H1 (cell line): ENCODE results near the gene IFT80. TPM values are rescaled to one million over a fixed set of nuclear protein-coding genes. Genes with fewer than 3 reads are reported as not detected.

ENCODE experiments used
- BCL11A ChIP-seq, 2 experiments: IDR thresholded peaks; one replicate each; pipeline ENCODE4 v1.6.1; 2011; ENCODE audit warnings: low read depth in 2 of 2, low read length in 2 of 2, mild to moderate bottlenecking in 2 of 2
- CHD1 ChIP-seq: IDR thresholded peaks from 2 replicates; pipeline ENCODE4 v1.6.1; 2012; ENCODE audit warnings: low read depth, low read length, improper control_type of control experiment
- EGR1 ChIP-seq: IDR thresholded peaks from 2 replicates; pipeline ENCODE4 v1.6.1; 2011; ENCODE audit warnings: low read depth, low read length, borderline replicate concordance
- EP300 ChIP-seq, 2 experiments: IDR thresholded peaks; 1 replicate in 1 of 2; 2 replicates in 1 of 2; pipeline ENCODE4 v1.6.1; 2011 to 2012; ENCODE audit warnings: low read depth in 2 of 2, low read length in 2 of 2, mild to moderate bottlenecking in 2 of 2, borderline replicate concordance in 1 of 2, inconsistent platforms in 1 of 2, moderate library complexity in 1 of 2
- FOSL1 ChIP-seq: IDR thresholded peaks from 2 replicates; pipeline ENCODE4 v1.6.1; 2011; ENCODE audit warnings: mild to moderate bottlenecking, low read depth, low read length, moderate library complexity; ENCODE audit not compliant: insufficient read depth
- GTF2F1 ChIP-seq: IDR thresholded peaks from 2 replicates; pipeline ENCODE4 v1.6.1; 2012; ENCODE audit warnings: low read depth, low read length, improper control_type of control experiment, borderline replicate concordance
- HDAC2 ChIP-seq, 2 experiments: fragments of 300-600 bp in 1 of 2; sonication (generic) in 1 of 2; IDR thresholded peaks; 2 replicates each; pipeline ENCODE4 v1.6.1; 2011 to 2012; ENCODE audit warnings: low read depth in 2 of 2, low read length in 2 of 2, mild to moderate bottlenecking in 2 of 2, moderate library complexity in 2 of 2, borderline replicate concordance in 1 of 2, inconsistent platforms in 1 of 2
- HDAC6 ChIP-seq: IDR thresholded peaks from one replicate; pipeline ENCODE4 v1.7.1; 2012; ENCODE audit warnings: low read depth, mild to moderate bottlenecking, inconsistent platforms, low read length, moderate library complexity
- KDM1A ChIP-seq: fragments of 200-600, 300-600 bp; sonication (generic); IDR thresholded peaks from 2 replicates; pipeline ENCODE4 v1.7.1; 2016; ENCODE audit warnings: mild to moderate bottlenecking, low read length, borderline replicate concordance
- MAFK ChIP-seq: IDR thresholded peaks from 2 replicates; pipeline ENCODE4 v1.6.1; 2012; ENCODE audit warnings: low read depth, mild to moderate bottlenecking, improper control_type of control experiment, low read length
- NANOG ChIP-seq: IDR thresholded peaks from 2 replicates; pipeline ENCODE4 v1.6.1; 2011; ENCODE audit warnings: low read length, low read depth, mild to moderate bottlenecking, inconsistent platforms; ENCODE audit not compliant: insufficient read depth, poor library complexity, severe bottlenecking
- PHF8 ChIP-seq: fragments of 200-600 bp; sonication (generic); conservative IDR thresholded peaks from 2 replicates; pipeline ENCODE4 v1.7.1; 2012; ENCODE audit warnings: low read depth, mild to moderate bottlenecking, inconsistent platforms, low read length, moderate library complexity
- RXRA ChIP-seq: IDR thresholded peaks from 2 replicates; pipeline ENCODE4 v1.6.1; 2011; ENCODE audit warnings: low read depth, mild to moderate bottlenecking, low read length, moderate library complexity; ENCODE audit not compliant: insufficient read depth
- SIN3A ChIP-seq, 2 experiments: IDR thresholded peaks in 1 of 2; conservative IDR thresholded peaks in 1 of 2; 2 replicates each; pipeline ENCODE4 v1.6.1; 2011 to 2012; ENCODE audit warnings: low read length in 2 of 2, improper control_type of control experiment in 1 of 2, low read depth in 1 of 2, mild to moderate bottlenecking in 1 of 2
- SIX5 ChIP-seq: IDR thresholded peaks from 2 replicates; pipeline ENCODE4 v1.6.1; 2011; ENCODE audit warnings: mild to moderate bottlenecking, low read depth, low read length
- SUZ12 ChIP-seq: fragments of 200-600 bp; sonication (generic); IDR thresholded peaks from 2 replicates; pipeline ENCODE4 v1.6.1; 2012; ENCODE audit warnings: mild to moderate bottlenecking, inconsistent platforms, low read length, moderate library complexity, mixed read lengths
- TAF7 ChIP-seq: optimal IDR thresholded peaks from 2 replicates; pipeline ENCODE3; 2011; ENCODE audit warnings: low read depth, mild to moderate bottlenecking, inconsistent platforms, low read length, moderate library complexity, borderline replicate concordance
- TEAD4 ChIP-seq: IDR thresholded peaks from 2 replicates; pipeline ENCODE4 v1.6.1; 2012; ENCODE audit warnings: low read depth, low read length, inconsistent platforms, mixed read lengths
- YY1 ChIP-seq: IDR thresholded peaks from 2 replicates; pipeline ENCODE4 v1.6.1; 2011; ENCODE audit warnings: low read depth, mild to moderate bottlenecking, low read length
- polyA plus RNA-seq, 7 experiments: library from polyadenylated mRNA; depleted of rRNA in 3 of 7; stranded (reverse) in 5 of 7; unstranded in 2 of 7; fragments of >200 nt in 5 of 7; fragments of 200-250 nt in 2 of 7; gene quantifications; 1 replicate in 5 of 7; 2 replicates in 1 of 7; 4 replicates in 1 of 7; pipeline versions ENCODE4 v1.2.1 to v1.2.3, GENCODE V29; 2011 to 2013; ENCODE audit warnings: missing spikeins in 2 of 7, mixed read lengths in 2 of 7
- total RNA-seq: library from RNA; stranded (reverse); fragmentation: NEBNext Ultra II Directional; extraction: Animal tissue kit (Norgen Biotek cat#: 25700); gene quantifications from 2 replicates; pipeline ENCODE4 v1.2.1, GENCODE V29; 2021
- TF ChIP-seq, protein P1 (sequence below), 3 experiments: IDR thresholded peaks; 1 replicate in 2 of 3; 2 replicates in 1 of 3; pipeline versions ENCODE4 v1.5.1 to v1.6.1; 2011; ENCODE audit warnings: low read length in 3 of 3, mild to moderate bottlenecking in 3 of 3, inconsistent platforms in 2 of 3, low read depth in 1 of 3, moderate library complexity in 1 of 3; ENCODE audit not compliant: insufficient read depth in 1 of 3; ENCODE audit errors: control extremely low read depth in 1 of 3

IFT80 gene
- total and polyA plus RNA-seq, 2 of the 8 experiments (the other 6 are each of a cell fraction or from before 2014, with no cell fraction given) = 7.2 to 25.9 TPM

DNA sequence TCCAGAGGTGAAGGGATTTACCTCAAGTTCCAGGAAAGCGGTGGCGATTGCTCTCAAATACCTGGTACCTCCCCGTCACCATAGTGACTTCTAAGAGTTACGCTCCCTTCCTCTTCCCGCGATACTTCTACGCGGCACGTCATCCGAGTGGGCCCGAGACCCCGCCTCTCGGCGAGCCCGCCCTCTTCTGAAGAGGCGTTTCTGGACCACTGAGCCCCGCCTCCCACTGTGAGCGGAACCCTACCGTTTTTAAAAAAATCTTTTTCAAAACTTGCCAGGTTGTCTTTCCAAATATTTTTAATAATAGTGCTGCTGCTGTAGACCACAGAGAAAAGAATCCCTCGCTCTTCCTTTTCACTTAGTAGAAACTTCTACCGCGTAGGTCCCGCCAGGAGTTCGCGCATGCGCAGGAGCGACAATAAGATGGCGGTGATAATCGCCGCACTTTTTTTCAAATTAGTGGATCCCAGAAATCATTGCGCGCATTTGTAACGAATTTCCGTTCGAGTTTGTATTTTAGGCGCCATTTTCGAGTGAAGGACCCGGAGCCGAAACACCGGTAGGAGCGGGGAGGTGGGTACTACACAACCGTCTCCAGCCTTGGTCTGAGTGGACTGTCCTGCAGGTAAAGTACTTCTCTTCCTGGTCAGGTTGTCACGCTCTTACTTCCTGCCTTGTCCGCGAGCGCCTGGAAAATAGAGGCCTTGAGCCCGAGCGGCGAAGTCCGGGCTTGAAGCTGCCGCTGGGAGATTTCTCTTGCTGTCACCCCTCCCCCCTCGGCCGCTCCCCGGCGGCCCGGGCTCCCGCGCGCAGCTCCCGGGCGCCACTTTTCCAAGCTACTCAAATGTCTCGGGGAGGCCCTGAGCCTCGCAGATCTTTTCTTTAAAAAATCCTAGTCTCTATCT, at the start of gene IFT80, which contains the start of gene SMC4 (continued):
- TF ChIP-seq PHF8 (peak; percentile 95), SIX5 (no peak), GTF2F1 (no peak), FOSL1 (no peak), MAFK (no peak), HDAC6 (no peak), YY1 (peak; percentile 94), EGR1 (no peak), RXRA (no peak), TAF7 (peak; percentile 58), BCL11A (IDR thresholded peaks at IDR 0.05; ENCODE audit: low read depth in 2 of 2, low read length in 2 of 2) (no peak), KDM1A (no peak), NANOG (no peak), HDAC2 (IDR thresholded peaks at IDR 0.05; ENCODE audit: borderline replicate concordance in 1 of 2, low read depth in 2 of 2, low read length in 2 of 2) (no peak; a peak in 1 of 4 replicates), EP300 (IDR thresholded peaks at IDR 0.05; ENCODE audit: borderline replicate concordance in 1 of 2, low read depth in 2 of 2, low read length in 2 of 2) (no peak), TEAD4 (0 out of 2 replicates have a peak, but pooled peaks have one; percentile 56), SIN3A (conservative IDR thresholded peaks at IDR 0.05 in 1 of 2, IDR thresholded peaks at IDR 0.05 in 1 of 2; ENCODE audit: low read depth in 1 of 2, low read length in 2 of 2) (peak; percentile 67 to 95; a peak in 3 of 4 replicates), CHD1 (no peak), SUZ12 (no peak)
- TF ChIP-seq, protein P1, sequence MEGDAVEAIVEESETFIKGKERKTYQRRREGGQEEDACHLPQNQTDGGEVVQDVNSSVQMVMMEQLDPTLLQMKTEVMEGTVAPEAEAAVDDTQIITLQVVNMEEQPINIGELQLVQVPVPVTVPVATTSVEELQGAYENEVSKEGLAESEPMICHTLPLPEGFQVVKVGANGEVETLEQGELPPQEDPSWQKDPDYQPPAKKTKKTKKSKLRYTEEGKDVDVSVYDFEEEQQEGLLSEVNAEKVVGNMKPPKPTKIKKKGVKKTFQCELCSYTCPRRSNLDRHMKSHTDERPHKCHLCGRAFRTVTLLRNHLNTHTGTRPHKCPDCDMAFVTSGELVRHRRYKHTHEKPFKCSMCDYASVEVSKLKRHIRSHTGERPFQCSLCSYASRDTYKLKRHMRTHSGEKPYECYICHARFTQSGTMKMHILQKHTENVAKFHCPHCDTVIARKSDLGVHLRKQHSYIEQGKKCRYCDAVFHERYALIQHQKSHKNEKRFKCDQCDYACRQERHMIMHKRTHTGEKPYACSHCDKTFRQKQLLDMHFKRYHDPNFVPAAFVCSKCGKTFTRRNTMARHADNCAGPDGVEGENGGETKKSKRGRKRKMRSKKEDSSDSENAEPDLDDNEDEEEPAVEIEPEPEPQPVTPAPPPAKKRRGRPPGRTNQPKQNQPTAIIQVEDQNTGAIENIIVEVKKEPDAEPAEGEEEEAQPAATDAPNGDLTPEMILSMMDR (IDR thresholded peaks at IDR 0.05; ENCODE audit: control extremely low read depth in 1 of 3, insufficient read depth in 1 of 3, low read depth in 1 of 3, low read length in 3 of 3) = no peak
